ENCODE results near the gene KCNQ1.

GRCh38 chr11:2741006-2741376 lies 296.2 kb downstream of the KCNQ1 start:
- TF ChIP-seq POLR2A (IDR thresholded peaks at IDR 0.05; ENCODE audit: low read length) (no peak), GATA1 (IDR thresholded peaks at IDR 0.05; ENCODE audit: low read depth, low read length) (no peak)
